Mesodermal cell (in vitro differentiated cells): ENCODE measurements around the gene DUSP9.

Experiments
- H3K27ac ChIP-seq: 2 replicates; pipeline ENCODE4 v1.7.0; 2013; ENCODE audit warnings: mild to moderate bottlenecking, low read depth, low read length, moderate library complexity; ENCODE audit not compliant: severe bottlenecking
- H3K36me3 ChIP-seq: 2 replicates; pipeline ENCODE4 v1.7.1; 2013; ENCODE audit warnings: mild to moderate bottlenecking, low read length, moderate library complexity; ENCODE audit not compliant: control insufficient read depth, insufficient read depth
- H3K4me1 ChIP-seq: one replicate; pipeline ENCODE4 v1.7.1; 2013; ENCODE audit warnings: mild to moderate bottlenecking, low read length; ENCODE audit not compliant: insufficient read depth, control insufficient read depth, poor library complexity, severe bottlenecking
- H3K4me3 ChIP-seq: 2 replicates; pipeline ENCODE4 v1.7.0; 2013; ENCODE audit warnings: low read length, control low read depth, mild to moderate bottlenecking; ENCODE audit not compliant: insufficient read depth, poor library complexity, severe bottlenecking; ENCODE audit errors: extremely low read depth
- H3K9me3 ChIP-seq: 2 replicates; pipeline ENCODE4 v1.7.1; 2013; ENCODE audit warnings: mild to moderate bottlenecking, low read length, moderate library complexity; ENCODE audit not compliant: control insufficient read depth
- WGBS, 2 experiments: methylation state at CpG; one replicate each; pipeline ENCODE4 v1.1.5; 2013; ENCODE audit warnings: missing lambda C conversion rate in 2 of 2; ENCODE audit not compliant: insufficient coverage in 2 of 2; 5-methylcytosine and 5-hydroxymethylcytosine counted together

The DUSP9 gene

DNA sequence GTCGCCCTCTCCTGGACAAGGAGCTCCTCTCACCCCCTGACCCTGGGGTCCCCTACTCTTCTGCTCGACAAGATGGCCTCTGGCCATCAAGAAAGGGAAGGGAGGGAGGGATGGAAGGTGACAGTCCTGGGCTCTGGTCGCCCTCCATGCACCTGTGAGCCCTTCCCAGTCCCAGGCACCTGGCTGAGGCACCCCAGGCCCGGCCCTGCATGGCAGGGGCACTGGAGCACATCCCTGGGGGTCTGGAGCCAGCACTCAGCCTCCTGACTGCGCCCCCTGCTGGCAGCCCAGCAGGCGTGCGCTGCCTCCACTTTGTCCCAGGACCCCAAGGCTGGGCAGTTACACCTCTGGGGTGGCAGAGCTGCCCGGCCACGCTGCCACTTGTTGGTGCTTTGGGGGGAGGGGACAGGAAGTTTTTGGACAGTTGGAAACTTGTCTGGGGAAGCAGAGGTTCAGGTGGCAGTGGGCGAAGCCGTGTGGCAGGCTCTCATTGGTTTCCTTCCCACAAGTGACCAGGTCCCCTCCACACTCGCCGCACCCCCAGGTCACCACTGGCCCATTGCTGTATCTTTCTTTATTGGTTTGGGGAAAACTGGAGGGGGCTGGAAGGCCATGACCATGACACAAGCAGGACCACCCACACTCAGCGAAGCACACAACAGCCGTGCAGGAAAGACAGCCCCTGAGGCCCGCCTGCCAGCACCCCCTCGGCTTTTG, 22.3 kb downstream of the DUSP9 start:
- no peak overlapping the region for H3K4me3 ChIP-seq
- H3K27ac ChIP-seq: no peak overlapping the region
- 20 to 32% methylated on average over 1 to 4 of the region's 17 CpGs for WGBS, 2 experiments
- H3K36me3 ChIP-seq: no peaks in the 10 kb centered on the region
- no peaks in the 10 kb centered on the region for H3K9me3 ChIP-seq
- H3K4me1 ChIP-seq: no peaks in the 10 kb centered on the region

DNA sequence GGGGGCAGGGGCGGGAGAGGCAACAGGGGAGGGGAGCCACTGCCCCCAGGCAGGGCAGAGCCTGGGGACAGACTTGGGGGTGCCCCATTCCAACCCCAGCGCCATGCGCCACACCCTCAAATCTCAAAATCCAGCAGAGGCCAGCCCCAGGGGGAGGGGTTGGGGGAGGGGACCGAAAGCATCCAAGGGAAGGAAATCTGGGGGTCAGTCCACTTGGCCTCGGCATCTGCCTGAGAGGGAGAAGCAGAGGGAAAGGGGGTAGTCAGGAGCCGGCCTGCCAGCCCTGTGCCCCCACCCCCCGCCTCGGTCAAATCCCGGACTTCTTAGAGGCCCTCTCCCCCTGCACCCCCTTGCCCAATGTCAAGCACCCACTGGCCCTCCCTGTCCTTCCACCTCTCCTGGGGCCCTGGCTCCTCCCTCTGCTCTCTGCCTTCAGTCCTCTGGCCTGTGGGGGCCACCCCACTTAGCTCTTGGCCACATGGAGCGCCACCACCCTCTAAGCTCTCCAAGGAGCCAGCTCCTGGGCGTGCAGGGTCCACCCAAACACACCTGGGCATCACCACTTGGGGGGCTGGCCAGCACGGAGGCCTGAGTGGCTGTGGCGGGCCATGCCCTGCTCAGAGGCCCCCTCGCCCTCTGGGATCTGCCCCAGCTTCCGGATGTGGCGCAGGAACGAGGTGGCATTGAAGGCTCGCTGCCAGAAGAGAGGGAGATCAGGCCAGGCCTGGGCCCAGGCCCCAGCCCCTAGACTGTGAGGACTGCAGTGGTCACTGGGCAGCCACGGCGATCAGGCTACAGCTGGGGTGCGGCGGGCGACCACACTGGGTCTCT, 23.1 kb downstream of the DUSP9 start:
- no peak overlapping the region for H3K27ac ChIP-seq
- H3K9me3 ChIP-seq: no peaks in the 10 kb centered on the region
- 84 to 96% methylated on average over 8 to 9 of the region's 23 CpGs for WGBS, 2 experiments
- H3K36me3 ChIP-seq: no peaks in the 10 kb centered on the region
- H3K4me3 ChIP-seq: no peak overlapping the region
- no peaks in the 10 kb centered on the region for H3K4me1 ChIP-seq

DNA sequence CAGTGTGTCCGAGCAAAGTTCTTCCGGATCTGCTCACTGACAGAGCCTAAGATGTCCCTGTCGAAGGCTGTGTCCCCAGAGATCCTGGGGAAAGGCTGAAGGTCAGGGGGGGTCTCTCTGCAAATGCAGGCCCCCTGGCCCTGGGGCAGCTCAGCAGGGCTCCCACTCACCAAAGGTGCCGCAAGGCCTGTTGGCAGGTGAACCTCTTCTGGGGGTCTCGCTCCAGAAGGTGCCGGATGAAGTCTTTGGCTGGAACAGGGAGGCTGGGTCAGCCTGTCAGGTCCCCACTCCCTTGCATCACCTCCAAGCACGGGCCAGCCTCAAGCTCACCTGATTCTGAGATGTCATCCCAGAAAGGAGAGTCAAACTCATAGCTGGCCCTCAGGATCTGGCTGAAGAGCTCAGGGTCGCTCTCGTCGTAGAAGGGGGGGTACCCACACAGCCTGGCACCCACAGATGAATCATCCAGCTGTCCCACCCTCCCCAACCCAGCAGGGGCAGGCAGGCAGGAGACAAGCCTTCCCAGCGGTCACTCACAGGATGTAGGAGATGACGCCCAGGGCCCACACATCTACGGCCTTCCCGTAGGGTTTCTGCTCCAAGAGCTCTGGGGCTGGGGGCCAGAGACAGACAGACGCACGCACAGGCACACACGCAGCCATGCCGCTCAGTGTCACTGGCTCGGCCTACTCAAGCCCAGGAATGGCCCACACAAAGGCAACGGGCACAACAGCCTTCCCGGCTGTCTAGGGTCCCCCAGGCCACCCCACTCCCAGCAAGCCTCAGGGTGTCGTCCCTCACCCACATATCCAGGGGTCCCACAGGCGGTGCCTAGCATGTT, 24.0 kb downstream of the DUSP9 start:
- H3K4me3 ChIP-seq: no peak overlapping the region
- WGBS, 2 experiments: 97 to 98% methylated on average over 5 of the region's 23 CpGs
- no peaks in the 10 kb centered on the region for H3K9me3 ChIP-seq
- no peak overlapping the region for H3K27ac ChIP-seq
- H3K4me1 ChIP-seq: no peaks in the 10 kb centered on the region
- no peaks in the 10 kb centered on the region for H3K36me3 ChIP-seq

DNA sequence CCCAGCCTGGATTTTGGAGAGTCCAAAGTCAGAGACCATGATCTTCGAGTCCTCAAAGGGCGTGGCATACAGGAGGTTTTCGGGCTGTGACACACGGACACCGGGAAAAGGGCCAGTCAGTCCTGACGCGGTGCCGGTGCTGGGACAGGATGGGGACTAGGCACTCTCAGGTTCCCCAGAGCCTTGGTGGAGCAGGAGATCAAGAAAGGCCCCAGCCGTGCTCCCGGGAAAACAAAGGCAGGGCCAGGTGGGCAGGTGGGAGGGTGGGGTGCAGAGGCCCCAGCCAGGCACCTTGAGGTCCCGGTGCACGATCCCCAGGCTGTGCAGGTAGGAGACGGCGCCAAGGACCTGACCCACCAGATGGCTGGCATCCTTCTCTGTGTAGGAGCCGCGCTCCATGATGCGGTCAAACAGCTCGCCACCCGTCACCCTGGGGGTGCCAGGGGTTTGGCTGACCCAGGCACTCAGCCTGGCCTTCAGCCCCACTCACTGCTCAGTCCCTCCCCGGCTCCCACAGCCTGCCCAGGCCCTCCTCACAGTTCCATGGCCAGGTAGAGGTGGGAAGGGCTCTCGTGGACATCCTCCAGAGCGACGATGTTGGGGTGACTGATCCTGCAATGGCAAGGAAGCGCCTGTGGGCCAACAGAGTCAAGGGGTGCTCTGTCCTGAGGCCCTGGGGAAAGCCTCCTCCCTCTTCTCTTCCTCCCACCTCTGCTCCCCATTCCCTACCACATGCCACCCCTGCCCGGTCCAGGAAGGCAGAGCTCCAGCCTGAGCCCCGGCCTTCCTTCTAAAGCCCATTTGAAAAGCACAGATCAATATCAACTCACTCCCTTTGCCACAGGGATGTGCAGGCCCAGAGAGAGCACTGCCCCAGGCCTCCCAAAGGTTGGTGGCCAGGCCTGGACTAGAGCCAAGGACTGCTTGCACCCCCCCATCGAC, 24.9 kb downstream of the DUSP9 start:
- H3K4me3 ChIP-seq: no peak overlapping the region
- no peaks in the 10 kb centered on the region for H3K9me3 ChIP-seq
- WGBS, 2 experiments: 90 to 93% methylated on average over 2 to 13 of the region's 27 CpGs
- no peak overlapping the region for H3K27ac ChIP-seq
- no peaks in the 10 kb centered on the region for H3K36me3 ChIP-seq
- no peaks in the 10 kb centered on the region for H3K4me1 ChIP-seq

DNA sequence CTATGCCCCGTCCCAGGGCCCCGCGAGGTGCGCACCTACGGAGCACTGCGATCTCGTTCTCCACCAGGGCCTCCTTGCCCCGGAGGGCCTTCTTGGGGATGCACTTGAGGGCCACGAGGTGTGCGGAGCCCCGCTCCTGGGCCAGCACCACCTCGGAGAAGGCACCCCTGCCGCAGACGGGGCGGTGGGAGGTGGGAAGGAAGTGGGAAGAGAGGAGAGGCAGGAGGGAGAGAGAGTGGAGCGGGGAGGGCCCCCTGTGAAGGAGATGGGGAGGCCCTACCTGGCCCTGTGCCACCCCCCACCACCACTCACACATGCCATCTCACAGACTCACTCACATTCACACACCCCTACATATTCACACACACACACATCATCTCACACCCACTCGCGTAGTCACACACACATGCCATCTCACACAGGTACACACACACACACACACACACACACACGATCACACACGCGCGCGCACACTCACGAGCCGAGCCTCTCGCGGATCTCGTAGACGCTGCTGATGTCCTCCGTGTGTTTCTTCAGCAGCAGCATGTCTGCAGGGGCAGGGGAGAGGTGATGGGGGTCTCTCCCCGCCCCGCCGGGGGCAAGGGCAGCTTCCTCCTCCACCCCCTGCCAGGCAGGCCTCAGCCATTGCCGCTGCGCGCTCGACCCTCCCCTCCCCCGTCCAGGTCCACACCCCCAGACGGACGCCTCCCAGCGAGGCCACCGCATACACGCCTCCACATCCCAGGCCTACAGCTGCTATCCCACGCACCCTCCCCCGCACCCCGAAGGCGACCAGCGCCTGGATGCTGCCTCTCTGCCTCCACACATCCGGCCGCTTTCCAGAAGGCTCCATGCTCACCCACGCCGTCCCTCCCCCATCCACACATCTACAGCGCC, 25.8 kb downstream of the DUSP9 start:
- no peaks in the 10 kb centered on the region for H3K4me1 ChIP-seq
- no peaks in the 10 kb centered on the region for H3K36me3 ChIP-seq
- no peak overlapping the region for H3K27ac ChIP-seq
- no peaks in the 10 kb centered on the region for H3K9me3 ChIP-seq
- WGBS, 2 experiments: 83 to 95% methylated on average over 2 to 6 of the region's 53 CpGs
- H3K4me3 ChIP-seq: no peak overlapping the region

DNA sequence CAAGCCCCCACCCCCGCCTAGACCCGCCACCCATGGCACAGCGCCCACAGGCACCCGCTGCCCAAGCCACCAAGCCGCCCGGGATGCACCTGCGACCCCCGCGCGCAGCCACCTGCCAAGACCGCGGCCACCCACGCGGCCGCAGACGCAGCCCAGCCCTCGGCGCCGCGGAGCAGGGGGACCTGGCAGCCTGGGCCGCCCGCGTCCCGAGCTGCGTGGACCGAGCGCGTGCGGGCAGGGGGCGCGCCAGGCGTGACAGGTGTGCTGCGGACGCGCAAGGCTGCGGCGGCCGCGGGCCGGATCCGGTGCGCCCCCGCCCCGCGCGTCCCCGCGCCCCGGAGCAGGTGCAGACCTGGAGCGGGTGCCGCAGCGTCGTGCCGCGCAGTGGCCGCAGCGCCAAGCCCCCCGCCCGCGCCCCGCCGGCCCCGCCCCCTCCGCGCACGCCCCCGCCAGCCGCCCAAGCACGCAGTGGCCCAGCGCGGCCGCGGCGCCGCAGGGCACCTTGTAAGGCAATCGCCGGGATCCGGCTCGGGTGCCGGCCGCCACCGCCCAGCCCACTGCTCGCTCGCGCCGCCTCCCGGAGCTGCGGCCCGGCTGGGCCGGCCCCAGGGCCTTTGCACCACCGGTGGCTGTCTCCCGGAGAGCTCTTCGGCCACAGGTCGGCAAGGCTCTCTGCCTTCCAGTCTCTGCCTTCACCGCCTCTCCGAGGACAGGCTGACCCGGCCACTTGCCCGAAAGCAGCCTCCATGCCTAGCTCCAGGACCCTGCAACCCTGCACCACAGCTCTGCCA, 26.6 kb downstream of the DUSP9 start, which contains the start of gene PNCK:
Gene PNCK (minus strand): TSS at position 386 of the 791 bp plus-strand sequence. CDS start 737 bp downstream, outside the sequence.
- Histone ChIP-seq H3K27ac (no peak within 1 kb of the TSS), H3K4me1 (no peaks in the 10 kb centered on the region), H3K4me3 (no peak within 1 kb of the TSS), H3K9me3 (no peaks in the 10 kb centered on the region), H3K36me3 (no peaks in the 10 kb centered on the region)
- WGBS, 2 experiments: 0 to 18% methylated on average over 2 to 25 of the region's 98 CpGs

DNA sequence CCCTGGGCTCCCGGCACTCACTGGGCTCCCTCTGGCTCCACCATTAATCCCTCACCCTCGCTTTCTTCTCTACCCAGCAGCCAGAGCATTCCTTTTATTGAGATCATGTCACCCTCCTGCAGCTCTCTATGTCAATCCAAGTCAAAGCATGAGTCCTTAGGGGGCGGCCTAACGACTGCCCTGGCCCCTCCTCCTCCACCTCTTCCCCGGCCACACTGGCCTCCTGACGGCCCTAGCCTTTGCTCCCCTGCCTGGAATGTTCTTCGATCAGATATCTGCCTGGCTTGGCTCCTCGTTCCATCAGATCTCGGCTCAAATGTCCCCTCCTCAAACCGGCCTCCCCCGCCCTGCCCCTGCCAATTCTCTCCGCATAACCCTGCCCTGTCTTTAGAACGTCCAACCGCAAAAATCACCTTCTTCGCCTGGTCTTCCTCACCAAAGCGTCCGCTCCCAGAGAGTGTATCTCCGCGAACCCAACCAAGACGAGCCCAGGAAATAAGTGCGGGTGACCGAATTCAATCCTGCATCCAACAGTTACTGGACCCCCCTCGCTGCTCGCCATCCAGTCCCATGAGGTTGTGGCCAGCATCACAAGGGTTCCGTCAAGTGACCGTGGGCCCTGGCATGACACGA, 27.3 kb downstream of the DUSP9 start:
- Histone ChIP-seq H3K9me3 (no peaks in the 10 kb centered on the region), H3K36me3 (no peaks in the 10 kb centered on the region), H3K27ac (no peak overlapping the region), H3K4me1 (no peaks in the 10 kb centered on the region), H3K4me3 (no peak overlapping the region)
- WGBS, 2 experiments: 63 to 76% methylated on average over 10 to 23 of the region's 27 CpGs

DNA sequence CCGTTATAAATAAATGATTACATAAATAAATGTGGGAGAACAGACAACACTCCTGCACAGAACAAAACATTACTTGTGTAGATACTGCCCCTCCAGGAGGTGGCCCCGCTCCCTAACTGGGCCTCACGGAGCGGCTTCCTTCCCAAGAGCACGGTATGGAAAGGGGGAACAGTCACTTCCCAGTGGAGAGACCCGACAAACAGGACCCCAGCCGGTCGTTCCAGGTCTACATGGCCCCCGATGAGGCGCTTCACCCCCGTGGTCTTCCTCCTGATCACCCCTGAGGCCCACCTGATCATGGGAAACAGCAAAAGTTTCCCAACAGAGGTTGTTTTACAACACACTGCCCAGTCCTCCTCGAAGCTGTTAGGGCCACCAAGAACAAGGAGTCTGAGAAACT, 34.2 kb downstream of the DUSP9 start:
- H3K4me3 ChIP-seq: no peak overlapping the region
- no peaks in the 10 kb centered on the region for H3K36me3 ChIP-seq
- WGBS, 2 experiments: 90 to 100% methylated on average over 2 to 5 of the region's 12 CpGs
- H3K9me3 ChIP-seq: no peaks in the 10 kb centered on the region
- H3K27ac ChIP-seq: no peak overlapping the region
- H3K4me1 ChIP-seq: peaks cover 10% of the 10 kb centered on the region
